ENCODE measurements around the gene MICA.
"Not testable (repeated sequence)": the region's sequence is repeated elsewhere in the genome, so short reads cannot be mapped to it uniquely, and the experiment has no call there.

Gene MICA

GRCh38 chr6:31403283-31404060, at the start of gene MICA:
Gene MICA (plus strand): TSS chr6:31403595. CDS start chr6:31403633, 38 bp downstream.
- peak; percentile 94 for DNase-seq (ENCODE audit: low spot score)

- DNase-seq (ENCODE audit: low spot score) = no peak
These were observed 49.1 kb upstream of the MICA start for GRCh38 chr6:31354158-31354863.

GRCh38 chr6:31354864-31355582, 48.4 kb upstream of the MICA start:
- DNase-seq (ENCODE audit: low spot score) = no peak

DNA sequence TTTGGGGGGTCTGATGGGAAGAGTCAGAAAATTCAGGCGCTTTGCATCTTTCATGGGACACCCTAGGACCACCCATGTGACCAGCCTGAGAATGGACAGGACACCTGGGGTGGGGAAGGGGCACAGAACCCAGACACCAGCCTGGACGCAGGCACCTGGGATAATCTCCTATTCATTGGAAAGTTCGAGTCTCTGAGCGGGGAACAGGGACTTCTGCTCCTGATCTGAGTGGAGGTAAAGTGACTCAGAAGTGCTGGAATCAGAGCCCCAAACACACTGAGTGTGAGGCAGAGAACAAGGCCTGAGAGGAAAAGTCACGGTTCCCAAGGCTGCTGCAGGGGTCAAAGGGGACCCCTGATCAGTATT, 47.8 kb upstream of the MICA start:
- no peak for DNase-seq (ENCODE audit: low spot score)

DNA sequence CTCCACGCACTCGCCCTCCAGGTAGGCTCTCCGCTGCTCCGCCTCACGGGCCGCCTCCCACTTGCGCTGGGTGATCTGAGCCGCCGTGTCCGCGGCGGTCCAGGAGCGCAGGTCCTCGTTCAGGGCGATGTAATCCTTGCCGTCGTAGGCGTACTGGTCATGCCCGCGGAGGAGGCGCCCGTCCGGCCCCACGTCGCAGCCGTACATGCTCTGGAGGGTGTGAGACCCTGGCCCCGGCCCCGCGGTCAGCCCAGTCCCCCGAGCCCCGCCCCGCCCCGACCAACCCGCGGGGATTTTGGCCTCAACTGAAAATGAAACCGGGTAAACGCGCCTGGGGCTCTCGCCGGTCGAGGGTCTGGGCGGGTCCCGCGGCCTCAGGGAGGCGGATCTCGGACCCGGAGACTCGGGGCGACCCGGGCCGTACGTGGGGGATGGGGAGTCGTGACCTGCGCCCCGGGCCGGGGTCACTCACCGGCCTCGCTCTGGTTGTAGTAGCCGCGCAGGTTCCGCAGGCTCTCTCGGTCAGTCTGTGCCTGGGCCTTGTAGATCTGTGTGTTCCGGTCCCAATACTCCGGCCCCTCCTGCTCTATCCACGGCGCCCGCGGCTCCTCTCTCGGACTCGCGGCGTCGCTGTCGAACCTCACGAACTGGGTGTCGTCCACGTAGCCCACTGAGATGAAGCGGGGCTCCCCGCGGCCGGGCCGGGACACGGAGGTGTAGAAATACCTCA, 47.0 kb upstream of the MICA start:
- peak; percentile 24 for DNase-seq (ENCODE audit: low spot score)

DNA sequence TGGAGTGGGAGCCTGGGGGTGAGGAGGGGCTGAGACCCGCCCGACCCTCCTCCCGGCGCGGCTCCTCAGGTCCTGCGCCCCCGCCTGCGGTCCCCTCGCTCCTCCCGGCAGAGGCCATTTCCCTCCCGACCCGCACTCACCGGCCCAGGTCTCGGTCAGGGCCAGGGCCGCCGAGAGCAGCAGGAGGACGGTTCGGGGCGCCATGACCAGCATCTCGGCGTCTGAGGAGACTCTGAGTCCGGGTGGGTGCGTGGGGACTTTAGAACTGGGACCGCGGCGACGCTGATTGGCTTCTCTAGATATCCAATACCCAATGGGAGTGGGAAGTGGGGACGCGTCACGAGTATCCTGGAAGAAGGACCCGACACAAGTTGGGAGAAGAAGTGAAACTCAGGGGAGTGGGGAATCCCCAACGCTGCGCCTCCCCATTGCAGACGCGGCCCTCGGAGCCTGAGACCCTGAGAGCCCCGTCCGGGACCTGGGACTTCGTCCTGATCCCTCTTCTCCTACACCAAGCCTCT, 46.4 kb upstream of the MICA start, which contains the start of gene HLA-B:
Gene HLA-B (minus strand): TSS at position 234 of the 521 bp plus-strand sequence. CDS start 21 bp downstream, at position 213.
- peak; percentile 75 for DNase-seq (ENCODE audit: low spot score)

GRCh38 chr6:31357886-31358285, 45.5 kb upstream of the MICA start:
- DNase-seq (ENCODE audit: low spot score) = no peak

GRCh38 chr6:31358302-31358701, 45.1 kb upstream of the MICA start:
- no peak for DNase-seq (ENCODE audit: low spot score)

DNA sequence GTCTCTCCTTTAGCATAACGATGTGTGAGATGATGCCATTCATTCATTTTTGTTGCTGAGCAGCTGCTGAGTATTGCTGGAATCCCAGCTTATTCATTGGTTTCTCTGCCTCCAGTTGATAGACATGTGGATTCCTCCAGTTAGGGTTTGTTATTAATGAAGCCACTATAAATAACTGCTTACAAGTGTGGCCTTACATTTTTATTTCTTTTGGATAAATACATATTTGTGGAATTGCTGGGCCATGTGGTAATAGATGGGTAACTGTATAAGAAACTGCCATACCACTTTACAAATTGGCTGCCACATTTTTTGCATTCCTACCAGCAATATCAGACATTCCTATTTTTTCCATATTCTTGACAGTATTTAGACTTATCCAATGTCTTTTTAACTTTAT, 43.8 kb upstream of the MICA start:
- no peak for DNase-seq (ENCODE audit: low spot score)

DNA sequence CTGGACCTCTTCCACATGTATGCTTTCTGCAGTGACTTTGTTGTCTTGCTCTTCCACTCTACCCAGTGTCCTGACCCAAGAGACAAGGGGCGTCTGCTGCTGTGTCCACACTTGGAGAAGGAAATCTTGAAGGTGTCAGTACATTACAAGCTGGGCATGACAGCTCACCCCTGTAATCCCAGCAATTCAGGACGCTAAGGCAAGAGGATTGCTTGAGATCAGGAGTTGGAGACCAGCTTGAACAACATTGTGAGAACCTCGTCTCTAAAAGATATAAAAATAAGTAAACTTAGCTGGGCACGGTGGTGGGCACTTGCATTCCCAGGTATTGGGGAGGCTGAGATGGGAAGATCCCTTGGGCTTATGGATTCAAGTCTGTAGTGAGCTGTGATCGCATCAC, 40.6 kb upstream of the MICA start:
- no peak for DNase-seq (ENCODE audit: low spot score)

DNA sequence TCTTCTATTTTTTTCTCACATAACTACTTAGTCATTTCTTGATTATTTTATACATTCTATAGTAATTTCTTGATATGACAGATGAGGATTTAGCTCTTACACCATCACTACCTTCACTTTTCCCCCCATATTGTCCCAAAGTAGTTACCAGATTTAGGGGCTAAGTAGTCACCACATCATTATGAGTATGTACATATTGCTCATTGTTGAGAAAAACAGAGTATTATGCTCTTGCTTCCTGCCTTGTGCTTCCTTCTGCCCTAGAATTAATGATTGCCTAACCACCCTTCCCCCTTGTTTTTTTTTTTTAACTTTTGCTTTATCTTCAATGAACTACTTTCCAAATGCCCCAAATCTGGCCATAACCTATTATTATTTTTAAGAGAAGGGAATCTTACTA, 39.6 kb upstream of the MICA start:
- no peak for DNase-seq (ENCODE audit: low spot score)

- no peak for DNase-seq (ENCODE audit: low spot score)
These were observed 37.5 kb upstream of the MICA start for GRCh38 chr6:31365864-31366263.

GRCh38 chr6:31366693-31367470, 36.5 kb upstream of the MICA start:
- peak; percentile 85 for DNase-seq (ENCODE audit: low spot score)

GRCh38 chr6:31368461-31368860, 34.9 kb upstream of the MICA start:
- DNase-seq (ENCODE audit: low spot score) = no peak

DNA sequence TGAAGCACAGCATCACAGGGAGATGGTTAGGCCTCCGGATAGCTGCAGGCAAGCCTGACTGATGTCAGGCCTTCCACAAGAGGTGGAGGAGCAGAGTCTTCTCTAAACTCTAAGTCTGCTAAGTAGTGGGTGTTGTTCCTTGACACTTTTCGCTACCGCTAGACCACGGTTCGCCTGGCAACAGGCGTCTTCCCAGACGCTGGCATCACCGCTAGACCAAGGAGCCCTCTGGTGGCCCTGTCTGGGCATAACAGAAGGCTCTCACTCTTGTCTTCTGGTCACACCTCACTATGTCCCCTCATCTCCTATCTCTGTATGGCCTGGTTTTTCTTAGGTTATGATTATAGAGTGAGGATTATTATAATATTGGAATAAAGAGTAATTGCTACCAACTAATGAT, 29.3 kb upstream of the MICA start:
- not testable (repeated sequence) for DNase-seq (ENCODE audit: low spot score)

GRCh38 chr6:31375699-31376098, 27.7 kb upstream of the MICA start:
- DNase-seq (ENCODE audit: low spot score) = no peak

DNA sequence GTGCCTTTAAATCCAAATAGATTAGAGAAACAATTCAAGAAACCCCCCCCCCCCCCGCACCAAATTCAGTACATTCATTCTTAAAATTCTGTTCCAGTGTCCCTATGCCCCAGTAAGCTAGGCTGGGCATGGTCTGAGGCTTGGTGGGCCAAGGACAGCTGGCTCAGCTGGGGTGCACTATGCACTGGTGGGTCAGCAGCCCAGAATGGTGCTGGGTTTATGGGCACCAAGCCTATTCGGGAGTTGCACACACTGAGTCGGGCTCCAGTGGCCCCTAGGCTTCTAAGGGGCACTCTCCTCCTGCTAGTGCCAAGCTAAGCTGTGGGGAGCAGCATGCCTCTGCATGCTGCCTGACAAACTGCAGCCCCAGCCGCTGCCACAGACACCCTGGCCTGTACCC, 26.4 kb upstream of the MICA start:
- DNase-seq (ENCODE audit: low spot score) = no peak

DNA sequence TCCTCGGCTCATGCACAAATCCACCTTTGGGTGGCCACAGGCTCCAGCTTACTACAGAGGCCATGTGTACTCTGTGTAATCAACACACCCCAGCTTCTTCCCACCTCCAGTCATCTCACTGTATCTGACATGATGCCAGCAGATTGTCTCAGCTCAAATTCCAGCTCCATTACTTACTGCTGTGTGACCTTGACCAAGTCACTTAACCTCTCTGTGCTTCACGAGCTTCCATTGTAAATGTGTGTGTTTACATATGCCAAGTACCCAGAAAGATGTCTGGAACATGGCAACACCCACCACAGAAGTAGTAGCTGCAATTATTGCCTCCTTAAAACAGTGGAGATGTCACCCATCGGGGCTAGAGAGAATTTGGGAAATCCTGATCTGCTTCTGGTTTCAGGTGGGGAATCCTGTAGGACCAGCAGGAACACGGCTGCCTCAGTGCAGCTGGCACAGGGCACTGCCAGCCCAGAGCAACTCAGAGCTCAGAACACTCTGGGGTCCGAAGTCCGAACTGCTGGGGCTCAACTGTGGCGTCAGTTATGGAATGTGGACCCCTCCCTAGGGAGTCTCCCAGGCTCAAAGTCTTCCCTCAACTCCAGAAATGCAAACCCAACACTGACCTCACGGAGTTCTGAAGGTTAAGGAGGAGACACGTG, 25.2 kb upstream of the MICA start:
- no peak for DNase-seq (ENCODE audit: low spot score)

GRCh38 chr6:31378721-31379103, 24.7 kb upstream of the MICA start:
- no peak for DNase-seq (ENCODE audit: low spot score)

DNA sequence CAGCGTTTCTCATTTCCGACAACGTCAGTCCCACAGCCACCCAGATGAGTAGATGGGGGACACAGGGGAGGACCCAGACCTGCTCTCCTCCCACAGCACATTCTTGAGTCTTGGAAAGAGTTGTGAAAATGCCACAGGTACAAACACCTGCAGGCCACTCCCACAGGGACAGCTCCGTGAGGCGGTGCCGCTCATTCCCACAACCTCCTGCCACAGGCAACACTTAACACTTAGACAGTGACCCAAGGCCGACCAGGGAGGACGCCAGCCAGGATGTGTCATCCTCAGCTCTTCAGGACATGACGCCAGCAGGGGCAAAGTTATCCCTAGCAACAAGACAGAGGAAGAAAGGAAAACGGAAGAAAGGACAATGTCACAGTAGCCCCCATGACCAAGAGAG, 23.5 kb upstream of the MICA start:
- DNase-seq (ENCODE audit: low spot score) = no peak

DNA sequence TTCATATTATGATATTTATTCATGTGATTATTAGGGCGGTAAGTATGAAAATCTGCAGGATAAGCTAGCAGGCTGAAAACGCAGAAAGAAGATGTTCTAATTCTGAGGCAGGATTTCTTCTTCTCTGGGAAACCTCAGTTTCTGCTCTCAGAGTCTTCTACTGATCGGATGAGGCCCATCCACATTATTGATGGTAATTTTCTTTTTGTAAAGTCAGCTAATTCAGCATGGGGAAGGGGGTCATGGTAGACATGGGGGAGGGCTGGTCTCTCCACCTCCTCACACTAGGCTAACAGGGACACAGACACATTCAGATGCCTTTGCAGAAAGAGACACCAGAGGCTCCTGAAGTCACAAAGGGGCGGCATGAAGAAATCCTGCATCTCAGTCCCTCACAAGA, 21.7 kb upstream of the MICA start:
- no peak for DNase-seq (ENCODE audit: low spot score)

Measured in AG08396 (cell line).